Calu3 (cell line): ENCODE data around the gene TSC2. TPM values are rescaled to one million over a fixed set of nuclear protein-coding genes. Genes with fewer than 3 reads are reported as not detected.

ENCODE experiments used
- BruUV-seq: library from RNA; stranded (reverse); fragments of 400-500 nt; replicated peaks from 2 replicates; lab custom pipeline; 2021; lab: Mats Ljungman, UMichigan
- CTCF ChIA-PET: fragments of 300-600 bp; sonication (Branson Sonifier 250); formaldehyde crosslinking; loops from one replicate; lab custom pipeline; 2022; ENCODE audit warnings: antibody characterized with exemption; lab: Charles Lee
- DNase-seq: peaks from one replicate; pipeline ENCODE4 v3.0.0; 2022
- H3K27ac Mint-ChIP-seq: one replicate; pipeline ENCODE4 v1.8.0; 2022; ENCODE audit warnings: mixed read lengths; ENCODE audit not compliant: unreplicated experiment
- H3K27me3 Mint-ChIP-seq: one replicate; pipeline ENCODE4 v1.8.0; 2022; ENCODE audit warnings: mixed read lengths; ENCODE audit not compliant: unreplicated experiment
- H3K36me3 Mint-ChIP-seq: one replicate; pipeline ENCODE4 v1.8.0; 2022; ENCODE audit warnings: mild to moderate bottlenecking, moderate library complexity, mixed read lengths; ENCODE audit not compliant: insufficient read depth, unreplicated experiment
- H3K4me1 Mint-ChIP-seq: one replicate; pipeline ENCODE4 v1.8.0; 2022; ENCODE audit warnings: mild to moderate bottlenecking, low read depth, mixed read lengths; ENCODE audit not compliant: unreplicated experiment
- H3K4me3 Mint-ChIP-seq: one replicate; pipeline ENCODE4 v1.8.0; 2022; ENCODE audit warnings: mild to moderate bottlenecking, low read depth, moderate library complexity, mixed read lengths; ENCODE audit not compliant: unreplicated experiment
- H3K9me3 Mint-ChIP-seq: one replicate; pipeline ENCODE4 v1.8.0; 2022; ENCODE audit warnings: low read depth, mixed read lengths; ENCODE audit not compliant: unreplicated experiment
- CTCF ChIP-seq: fragments of 200-600 bp; IDR thresholded peaks from one replicate; pipeline ENCODE4 v1.8.0; 2022; ENCODE audit warnings: antibody characterized with exemption; ENCODE audit not compliant: unreplicated experiment
- intact Hi-C: fragments of 100-400 bp; cut with micrococcal nuclease; formaldehyde crosslinking; loops from one replicate; pipeline ENCODE4 v1.10.0; 2022; ENCODE audit not compliant: unreplicated experiment
- total RNA-seq: library from RNA; stranded (reverse); gene quantifications from 2 replicates; pipeline ENCODE4 v1.2.3, GENCODE V29; 2022

TSC2 gene
- total RNA-seq, 1 experiment from 2014 or later, result 170 TPM

GRCh38 chr16:2079991-2080390 is 32.2 kb downstream of the TSC2 start:
- no peak for DNase-seq
- no TSS peak for BruUV-seq
- no peaks in the 10 kb centered on the region for H3K27me3 Mint-ChIP-seq
- H3K4me1 Mint-ChIP-seq, result no peaks in the 10 kb centered on the region
- no peak overlapping the region for H3K27ac Mint-ChIP-seq
- no peak overlapping the region for H3K4me3 Mint-ChIP-seq
- no peak for TF ChIP-seq CTCF
- intact Hi-C loops, result no loop called here
- H3K36me3 Mint-ChIP-seq, result peaks cover 55% of the 10 kb centered on the region
- H3K9me3 Mint-ChIP-seq, result no peaks in the 10 kb centered on the region
- CTCF ChIA-PET, result no interaction called here

DNA sequence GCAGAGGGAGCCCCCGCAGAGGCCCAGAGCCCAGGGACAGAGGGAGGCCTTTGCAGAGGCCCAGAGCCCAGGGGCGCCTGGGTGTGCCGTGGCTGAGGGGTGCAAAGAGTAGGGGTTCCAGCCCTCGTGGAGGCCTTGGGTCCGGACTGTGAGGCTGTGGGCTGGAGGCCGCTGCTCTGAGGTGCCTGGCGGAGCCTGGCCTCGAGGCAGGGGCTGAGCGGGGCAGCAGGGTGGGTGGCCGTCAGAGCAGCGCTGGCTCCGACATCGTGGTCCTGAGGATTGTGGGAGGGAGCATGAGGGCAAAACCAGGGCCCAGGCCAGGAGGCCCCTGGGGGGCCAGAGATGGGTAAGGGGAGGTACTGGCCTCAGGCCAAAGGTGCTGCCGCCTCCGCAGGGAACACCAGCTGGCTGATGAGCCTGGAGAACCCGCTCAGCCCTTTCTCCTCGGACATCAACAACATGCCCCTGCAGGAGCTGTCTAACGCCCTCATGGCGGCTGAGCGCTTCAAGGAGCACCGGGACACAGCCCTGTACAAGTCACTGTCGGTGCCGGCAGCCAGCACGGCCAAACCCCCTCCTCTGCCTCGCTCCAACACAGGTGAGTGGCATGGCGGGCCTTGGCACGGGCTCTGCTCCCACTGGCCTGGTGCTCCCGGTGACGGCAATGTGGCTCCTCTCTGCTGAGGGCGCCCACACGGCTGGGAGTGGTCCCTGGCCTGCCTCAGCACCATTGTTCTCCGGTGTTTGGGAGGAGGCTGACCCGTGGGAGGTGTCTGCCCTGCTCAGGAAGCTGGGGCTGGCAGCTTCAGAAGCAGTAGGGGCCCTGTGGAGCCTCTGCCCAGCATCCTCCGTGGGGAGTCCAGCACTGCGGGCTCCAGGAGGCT is 33.7 kb downstream of the TSC2 start:
- CTCF ChIA-PET, result interaction anchor here (0.7 kb wide), 1 partner anchor 59 kb away, joined by 3 read pairs; no protein-coding TSS in a partner anchor
- Mint-ChIP-seq H3K4me3 (no peak overlapping the region), H3K9me3 (no peaks in the 10 kb centered on the region), H3K27ac (no peak overlapping the region), H3K36me3 (peaks cover 55% of the 10 kb centered on the region), H3K4me1 (no peaks in the 10 kb centered on the region), H3K27me3 (no peaks in the 10 kb centered on the region)
- no peak for DNase-seq
- no TSS peak for BruUV-seq
- intact Hi-C loops, result no loop called here
- no peak for TF ChIP-seq CTCF

DNA sequence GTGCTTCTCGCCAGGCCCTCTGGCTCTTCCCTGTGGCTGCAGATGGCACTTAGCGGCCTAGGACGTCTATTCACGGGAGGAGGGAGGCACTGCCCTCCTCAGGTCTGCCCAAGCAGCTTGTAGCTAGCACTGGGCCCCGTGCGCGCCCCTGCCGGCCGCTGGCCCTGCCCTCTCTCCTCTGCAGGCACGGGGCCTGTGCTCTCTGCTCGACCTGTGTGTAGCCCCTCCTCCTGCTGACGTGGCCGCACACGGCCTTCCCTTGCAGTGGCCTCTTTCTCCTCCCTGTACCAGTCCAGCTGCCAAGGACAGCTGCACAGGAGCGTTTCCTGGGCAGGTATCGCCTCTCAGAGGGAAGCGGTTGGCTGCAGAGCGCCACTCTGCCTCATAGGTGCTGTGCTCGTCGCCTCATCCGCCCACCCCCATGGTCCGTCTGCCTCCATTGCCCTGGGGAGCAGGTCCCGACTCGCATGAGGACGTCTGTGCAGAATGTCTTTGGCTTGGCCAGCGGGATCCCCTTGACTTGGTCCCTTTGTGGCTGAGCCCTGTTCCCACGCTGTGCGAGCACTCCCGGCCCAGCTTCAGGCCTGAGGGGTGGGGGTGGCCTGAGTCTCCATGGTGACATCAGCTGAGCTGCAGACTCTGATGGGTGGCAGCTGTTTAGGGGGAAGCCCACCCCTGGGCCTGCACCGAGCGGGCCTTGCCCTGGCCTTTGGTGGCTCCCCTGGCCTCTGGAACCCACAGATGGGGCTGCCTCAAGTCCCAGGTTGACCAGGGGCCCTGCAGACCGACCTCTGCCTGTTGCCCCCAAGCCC is 34.6 kb downstream of the TSC2 start:
- DNase-seq, result no peak
- BruUV-seq, result no TSS peak
- intact Hi-C loops, result no loop called here
- Mint-ChIP-seq H3K9me3 (no peaks in the 10 kb centered on the region), H3K27ac (no peak overlapping the region), H3K4me3 (no peak overlapping the region), H3K4me1 (no peaks in the 10 kb centered on the region), H3K36me3 (peaks cover 51% of the 10 kb centered on the region), H3K27me3 (no peaks in the 10 kb centered on the region)
- CTCF ChIA-PET, result no interaction called here
- no peak for TF ChIP-seq CTCF

DNA sequence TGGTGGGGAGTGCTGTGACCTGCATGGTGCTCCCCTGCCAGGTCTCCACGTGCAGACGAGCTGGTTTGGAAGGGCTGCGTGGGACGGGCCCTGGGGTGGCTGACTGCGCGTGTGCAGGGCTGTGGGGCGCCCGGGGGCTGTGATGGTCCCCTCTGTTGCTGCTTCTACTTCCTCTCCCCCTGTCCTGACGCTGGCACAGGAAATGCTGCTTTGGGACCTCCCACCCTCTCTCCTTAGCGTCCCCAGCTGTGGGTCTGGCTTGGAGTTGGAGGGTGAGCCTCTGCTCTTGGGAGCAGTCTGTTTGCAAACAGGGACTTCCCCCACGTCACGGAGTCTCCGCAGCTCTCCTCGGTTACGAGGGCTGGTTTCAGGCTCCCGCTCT is 35.2 kb downstream of the TSC2 start:
- H3K4me1 Mint-ChIP-seq, result no peaks in the 10 kb centered on the region
- no TSS peak for BruUV-seq
- CTCF ChIA-PET, result no interaction called here
- no peaks in the 10 kb centered on the region for H3K27me3 Mint-ChIP-seq
- intact Hi-C loops, result no loop called here
- H3K4me3 Mint-ChIP-seq, result no peak overlapping the region
- no peak for TF ChIP-seq CTCF
- H3K27ac Mint-ChIP-seq, result no peak overlapping the region
- no peak for DNase-seq
- no peaks in the 10 kb centered on the region for H3K9me3 Mint-ChIP-seq
- peaks cover 55% of the 10 kb centered on the region for H3K36me3 Mint-ChIP-seq
